GM18870 (cell line): ENCODE measurements around the gene KCNMA1.

ENCODE experiments used
- ATAC-seq: cut with Tn5 transposase; IDR thresholded peaks from one replicate; pipeline ENCODE4 v1.9.1; 2021; ENCODE audit warnings: moderate library complexity; ENCODE audit not compliant: unreplicated experiment

KCNMA1 gene

GRCh38 chr10:77259171-77259874, 378.3 kb downstream of the KCNMA1 start:
- no peak for ATAC-seq

GRCh38 chr10:77256346-77256745, 381.3 kb downstream of the KCNMA1 start:
- ATAC-seq: no peak

GRCh38 chr10:77253556-77254064, 384.0 kb downstream of the KCNMA1 start:
- ATAC-seq: no peak

- no peak for ATAC-seq
These were observed 384.5 kb downstream of the KCNMA1 start for GRCh38 chr10:77253147-77253545.

- ATAC-seq: no peak
These were observed 385.0 kb downstream of the KCNMA1 start for GRCh38 chr10:77252380-77253146.

- no peak for ATAC-seq
These were observed 386.2 kb downstream of the KCNMA1 start for GRCh38 chr10:77251297-77252013.

GRCh38 chr10:77249901-77250459, 387.6 kb downstream of the KCNMA1 start:
- no peak for ATAC-seq

GRCh38 chr10:77248104-77248790, 389.4 kb downstream of the KCNMA1 start:
- ATAC-seq: no peak

- no peak for ATAC-seq
These were observed 390.3 kb downstream of the KCNMA1 start for GRCh38 chr10:77247031-77247990.

- no peak for ATAC-seq
These were observed 391.7 kb downstream of the KCNMA1 start for GRCh38 chr10:77245953-77246352.

GRCh38 chr10:77244746-77245145, 392.9 kb downstream of the KCNMA1 start:
- ATAC-seq: no peak

- no peak for ATAC-seq
These were observed 393.3 kb downstream of the KCNMA1 start for GRCh38 chr10:77244286-77244685.

GRCh38 chr10:77241350-77241725, 396.3 kb downstream of the KCNMA1 start:
- no peak for ATAC-seq

GRCh38 chr10:77240706-77241349, 396.8 kb downstream of the KCNMA1 start:
- no peak for ATAC-seq

- no peak for ATAC-seq
These were observed 397.5 kb downstream of the KCNMA1 start for GRCh38 chr10:77240041-77240652.

GRCh38 chr10:77237120-77237519, 400.5 kb downstream of the KCNMA1 start:
- ATAC-seq: no peak

- no peak for ATAC-seq
These were observed 400.9 kb downstream of the KCNMA1 start for GRCh38 chr10:77236700-77237099.

- no peak for ATAC-seq
These were observed 401.6 kb downstream of the KCNMA1 start for GRCh38 chr10:77236029-77236428.

GRCh38 chr10:77234599-77234998, 403.0 kb downstream of the KCNMA1 start:
- no peak for ATAC-seq
